A549 (cell line): ENCODE measurements around the gene GGT5.

ENCODE experiments used
- CHD2 ChIP-seq: fragments of 150-350 bp; IDR thresholded peaks from 2 replicates; pipeline ENCODE4 v1.6.1; 2014; ENCODE audit warnings: low read length; ENCODE audit not compliant: partially characterized antibody
- POLR2A ChIP-seq: IDR thresholded peaks from 2 replicates; pipeline ENCODE4 v1.6.1; 2012; ENCODE audit warnings: mild to moderate bottlenecking, low read length

GRCh38 chr22:24290459-24290858, 45.6 kb upstream of the GGT5 start:
- TF ChIP-seq POLR2A: no peak
- no peak for TF ChIP-seq CHD2
